Endodermal cell (in vitro differentiated cells): ENCODE data around the gene SOS2. TPM values are rescaled to one million over a fixed set of nuclear protein-coding genes. Genes with fewer than 3 reads are reported as not detected.

Experiments used
- DNase-seq: peaks from one replicate; pipeline ENCODE4 v3.0.0-alpha.2; 2017
- H3K27ac ChIP-seq: 2 replicates; pipeline ENCODE4 v1.5.1; 2013; ENCODE audit warnings: mild to moderate bottlenecking, low read depth, low read length, moderate library complexity
- H3K27me3 ChIP-seq: 2 replicates; pipeline ENCODE4 v1.6.1; 2013; ENCODE audit warnings: mild to moderate bottlenecking, low read length, moderate library complexity; ENCODE audit not compliant: insufficient read depth, control insufficient read depth, poor library complexity, severe bottlenecking
- H3K36me3 ChIP-seq: 2 replicates; pipeline ENCODE4 v1.7.0; 2013; ENCODE audit warnings: mild to moderate bottlenecking, low read length, moderate library complexity; ENCODE audit not compliant: control insufficient read depth, insufficient read depth
- H3K4me1 ChIP-seq: one replicate; pipeline ENCODE4 v1.7.0; 2013; ENCODE audit warnings: low read length; ENCODE audit not compliant: control insufficient read depth, insufficient read depth
- H3K4me3 ChIP-seq: 2 replicates; pipeline ENCODE4 v1.5.1; 2013; ENCODE audit warnings: mild to moderate bottlenecking, low read length, moderate library complexity
- H3K9ac ChIP-seq: 2 replicates; pipeline ENCODE4 v1.6.1; 2013; ENCODE audit warnings: mild to moderate bottlenecking, low read length, moderate library complexity; ENCODE audit not compliant: poor library complexity, severe bottlenecking; ENCODE audit errors: extremely low read depth
- H3K9me3 ChIP-seq: 2 replicates; pipeline ENCODE4 v1.6.1; 2013; ENCODE audit warnings: mild to moderate bottlenecking, low read length, moderate library complexity; ENCODE audit not compliant: control insufficient read depth
- H3K27ac Mint-ChIP-seq: 2 replicates; pipeline ENCODE4 v1.8.0; 2020; ENCODE audit warnings: mixed read lengths
- H3K27me3 Mint-ChIP-seq: 2 replicates; pipeline ENCODE4 v1.8.0; 2021; ENCODE audit warnings: mild to moderate bottlenecking, mixed read lengths; ENCODE audit not compliant: insufficient read depth
- H3K36me3 Mint-ChIP-seq: 2 replicates; pipeline ENCODE4 v1.8.0; 2020; ENCODE audit warnings: low read depth, mixed read lengths
- H3K4me1 Mint-ChIP-seq: 2 replicates; pipeline ENCODE4 v1.8.0; 2020; ENCODE audit warnings: mixed read lengths
- H3K4me3 Mint-ChIP-seq: 2 replicates; pipeline ENCODE4 v1.8.0; 2020; ENCODE audit warnings: mild to moderate bottlenecking, moderate library complexity, mixed read lengths
- H3K9me3 Mint-ChIP-seq: 2 replicates; pipeline ENCODE4 v1.8.0; 2020; ENCODE audit warnings: mild to moderate bottlenecking, mixed read lengths
- WGBS, 2 experiments: methylation state at CpG; one replicate each; pipeline versions ENCODE4 v1.1.5 to v1.1.7; 2013; ENCODE audit warnings: missing lambda C conversion rate in 2 of 2, mixed read lengths in 1 of 2; ENCODE audit not compliant: insufficient coverage in 1 of 2, insufficient read length in 1 of 2; 5-methylcytosine and 5-hydroxymethylcytosine counted together
- total RNA-seq, 2 donors: library from RNA; stranded (reverse); fragmentation: NEBNext Ultra II Directional in 1 of 2; extraction: Animal tissue kit (Norgen Biotek cat#: 25700) in 1 of 2; gene quantifications; 2 replicates in 1 of 2; 3 replicates in 1 of 2; pipeline ENCODE4 v1.2.1, GENCODE V29; 2021
- TF ChIP-seq, protein P1 (sequence below): fragments of 200-600 bp; sonication (generic); conservative IDR thresholded peaks from 2 replicates; pipeline ENCODE4 v1.5.0; 2021; ENCODE audit warnings: antibody characterized with exemption, mild to moderate bottlenecking

SOS2 gene
- total RNA-seq, 2 donors from 2014 or later: 19.6 to 20.4 TPM

DNA sequence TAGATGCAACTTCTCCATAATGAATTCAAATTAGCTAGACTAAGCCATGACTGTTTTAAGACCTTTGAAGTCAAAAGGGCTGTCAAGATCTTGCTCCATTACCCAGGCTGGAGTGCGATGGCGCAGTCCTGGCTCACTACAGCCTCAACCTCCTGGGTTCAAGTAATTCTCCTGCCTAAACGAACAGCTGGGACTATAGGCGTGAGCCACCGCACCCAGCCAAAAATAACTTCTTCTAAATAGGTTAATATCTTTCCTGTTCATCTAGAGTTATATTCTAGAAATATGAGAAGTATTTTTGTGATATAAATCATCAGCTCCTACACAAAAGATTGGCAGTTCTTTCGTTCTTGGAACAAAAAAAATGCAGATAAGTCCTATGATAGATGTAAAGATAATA, 39.6 kb upstream of the SOS2 start:
- H3K36me3 ChIP-seq: peaks cover 4% of the 10 kb centered on the region
- no peaks in the 10 kb centered on the region for H3K4me1 Mint-ChIP-seq
- TF ChIP-seq, protein P1, sequence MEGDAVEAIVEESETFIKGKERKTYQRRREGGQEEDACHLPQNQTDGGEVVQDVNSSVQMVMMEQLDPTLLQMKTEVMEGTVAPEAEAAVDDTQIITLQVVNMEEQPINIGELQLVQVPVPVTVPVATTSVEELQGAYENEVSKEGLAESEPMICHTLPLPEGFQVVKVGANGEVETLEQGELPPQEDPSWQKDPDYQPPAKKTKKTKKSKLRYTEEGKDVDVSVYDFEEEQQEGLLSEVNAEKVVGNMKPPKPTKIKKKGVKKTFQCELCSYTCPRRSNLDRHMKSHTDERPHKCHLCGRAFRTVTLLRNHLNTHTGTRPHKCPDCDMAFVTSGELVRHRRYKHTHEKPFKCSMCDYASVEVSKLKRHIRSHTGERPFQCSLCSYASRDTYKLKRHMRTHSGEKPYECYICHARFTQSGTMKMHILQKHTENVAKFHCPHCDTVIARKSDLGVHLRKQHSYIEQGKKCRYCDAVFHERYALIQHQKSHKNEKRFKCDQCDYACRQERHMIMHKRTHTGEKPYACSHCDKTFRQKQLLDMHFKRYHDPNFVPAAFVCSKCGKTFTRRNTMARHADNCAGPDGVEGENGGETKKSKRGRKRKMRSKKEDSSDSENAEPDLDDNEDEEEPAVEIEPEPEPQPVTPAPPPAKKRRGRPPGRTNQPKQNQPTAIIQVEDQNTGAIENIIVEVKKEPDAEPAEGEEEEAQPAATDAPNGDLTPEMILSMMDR: no peak
- no peak overlapping the region for H3K4me3 Mint-ChIP-seq
- no peaks in the 10 kb centered on the region for H3K27me3 ChIP-seq
- no peaks in the 10 kb centered on the region for H3K27me3 Mint-ChIP-seq
- H3K4me1 ChIP-seq: no peaks in the 10 kb centered on the region
- no peak overlapping the region for H3K9ac ChIP-seq
- no peaks in the 10 kb centered on the region for H3K9me3 Mint-ChIP-seq
- no peak overlapping the region for H3K27ac ChIP-seq
- peaks cover 18% of the 10 kb centered on the region for H3K36me3 Mint-ChIP-seq
- WGBS, 2 experiments: 94 to 98% methylated on average over 2 to 5 of the region's 6 CpGs
- no peak for DNase-seq
- no peak overlapping the region for H3K27ac Mint-ChIP-seq
- no peak overlapping the region for H3K4me3 ChIP-seq
- H3K9me3 ChIP-seq: no peaks in the 10 kb centered on the region

DNA sequence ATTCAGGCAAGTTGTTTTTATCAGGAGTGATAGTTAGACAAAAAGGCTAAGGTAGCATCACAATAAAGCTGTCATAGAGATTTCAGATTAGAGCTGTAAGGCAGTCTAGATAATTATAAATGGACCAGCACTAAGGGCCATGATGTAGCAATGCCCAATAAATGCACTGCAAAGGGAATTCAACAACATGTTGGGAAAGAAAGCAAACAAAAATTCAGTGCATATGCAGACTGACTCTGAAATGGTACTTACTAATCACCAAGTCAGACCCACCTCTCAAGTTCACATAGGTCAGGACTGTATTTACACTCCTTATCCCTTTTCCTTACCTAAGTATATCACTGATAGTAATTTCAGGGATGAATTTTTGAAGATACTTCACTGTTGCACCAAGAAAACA, 33.7 kb upstream of the SOS2 start:
- no peak overlapping the region for H3K4me3 ChIP-seq
- TF ChIP-seq, protein P1: no peak
- Mint-ChIP-seq H3K27ac (no peak overlapping the region), H3K4me3 (no peak overlapping the region), H3K27me3 (no peaks in the 10 kb centered on the region), H3K9me3 (no peaks in the 10 kb centered on the region), H3K4me1 (no peaks in the 10 kb centered on the region), H3K36me3 (peaks cover 26% of the 10 kb centered on the region)
- no peaks in the 10 kb centered on the region for H3K27me3 ChIP-seq
- no peaks in the 10 kb centered on the region for H3K4me1 ChIP-seq
- no peak for DNase-seq
- H3K9me3 ChIP-seq: no peaks in the 10 kb centered on the region
- H3K9ac ChIP-seq: no peak overlapping the region
- H3K36me3 ChIP-seq: peaks cover 12% of the 10 kb centered on the region
- H3K27ac ChIP-seq: no peak overlapping the region

DNA sequence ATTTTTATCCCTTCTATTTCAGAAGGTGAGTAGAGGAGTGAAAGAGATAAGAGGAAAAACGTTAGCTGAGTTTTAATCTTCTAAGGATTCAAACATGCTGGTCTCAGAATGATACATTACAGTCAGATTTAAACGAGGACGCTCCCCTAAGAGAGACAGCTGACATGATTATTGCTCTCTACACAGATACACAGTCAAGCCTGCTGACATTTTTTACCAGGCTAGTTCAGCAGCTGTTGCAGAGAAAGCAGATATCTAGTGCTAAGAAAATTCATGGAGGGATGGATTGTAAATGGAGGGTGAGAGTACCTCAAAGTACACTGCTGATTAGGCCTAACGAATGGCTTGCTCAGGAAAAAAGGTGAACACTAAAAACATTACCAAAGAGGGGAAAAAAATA, 31.9 kb upstream of the SOS2 start:
- peaks cover 8% of the 10 kb centered on the region for H3K36me3 ChIP-seq
- 93 to 98% methylated on average over 4 of the region's 4 CpGs for WGBS, 2 experiments
- H3K27ac Mint-ChIP-seq: peak overlapping the region; percentile 28
- DNase-seq: no peak
- H3K4me1 ChIP-seq: no peaks in the 10 kb centered on the region
- H3K4me1 Mint-ChIP-seq: no peaks in the 10 kb centered on the region
- H3K9me3 ChIP-seq: no peaks in the 10 kb centered on the region
- no peaks in the 10 kb centered on the region for H3K9me3 Mint-ChIP-seq
- no peak overlapping the region for H3K9ac ChIP-seq
- peaks cover 18% of the 10 kb centered on the region for H3K36me3 Mint-ChIP-seq
- TF ChIP-seq, protein P1: no peak
- no peak overlapping the region for H3K4me3 Mint-ChIP-seq
- H3K27me3 Mint-ChIP-seq: no peaks in the 10 kb centered on the region
- H3K27ac ChIP-seq: no peak overlapping the region
- H3K27me3 ChIP-seq: no peaks in the 10 kb centered on the region
- no peak overlapping the region for H3K4me3 ChIP-seq
